B cell (primary cell): ENCODE results near the gene KIAA0408. TPM values are rescaled to one million over a fixed set of nuclear protein-coding genes. Genes with fewer than 3 reads are reported as not detected.

Experiments
- ATAC-seq: fragments of 200-7000 bp; cut with Tn5 transposase; one replicate; pipeline ENCODE4 v1.10.0; 2021; ENCODE audit warnings: low read depth, mild to moderate bottlenecking, moderate number of reproducible peaks, moderate library complexity
- CTCF ChIA-PET: fragments of 350-600 bp; sonication (Branson Sonifier 250); formaldehyde crosslinking; loops from one replicate; lab custom pipeline; 2021; ENCODE audit warnings: antibody characterized with exemption, inconsistent platforms; lab: Charles Lee
- POLR2A ChIA-PET: fragments of 350-600 bp; sonication (Branson Sonifier 250); formaldehyde crosslinking; loops from one replicate; lab custom pipeline; 2021; ENCODE audit warnings: antibody characterized with exemption; lab: Charles Lee
- DNase-seq: peaks from one replicate; pipeline ENCODE4 v3.0.0; 2013
- H2AFZ ChIP-seq: 2 replicates; pipeline ENCODE4 v1.6.1; 2012; ENCODE audit warnings: mild to moderate bottlenecking, low read depth, low read length; ENCODE audit not compliant: insufficient read depth, poor library complexity, severe bottlenecking
- H3K27ac ChIP-seq, 2 donors: 1 replicate in 1 of 2; 2 replicates in 1 of 2; pipeline ENCODE4 v1.5.1; 2012 to 2013; ENCODE audit warnings: low read length in 2 of 2, mild to moderate bottlenecking in 2 of 2, moderate library complexity in 1 of 2
- H3K27me3 ChIP-seq, 4 experiments: fragments of 200-600 bp in 1 of 4; sonication (generic) in 1 of 4; replicated peaks in 1 of 4; 1 replicate in 2 of 4; 2 replicates in 2 of 4; pipeline versions ENCODE4 v1.6.1 to v1.7.0; 2013 to 2016; ENCODE audit warnings: low read length in 3 of 4, mild to moderate bottlenecking in 2 of 4, mixed read lengths in 1 of 4, moderate library complexity in 1 of 4; ENCODE audit not compliant: insufficient read depth in 4 of 4, control insufficient read depth in 3 of 4; ENCODE audit errors: control extremely low read depth in 1 of 4
- H3K36me3 ChIP-seq, 2 experiments: replicated peaks in 1 of 2; 1 replicate in 1 of 2; 2 replicates in 1 of 2; pipeline versions ENCODE4 v1.6.1 to v1.7.1; 2013; ENCODE audit warnings: low read length in 1 of 2; ENCODE audit not compliant: insufficient read depth in 2 of 2, control insufficient read depth in 1 of 2; ENCODE audit errors: control extremely low read depth in 1 of 2, extremely low read depth in 1 of 2
- H3K4me1 ChIP-seq, 2 donors: fragments of 200-600 bp in 1 of 2; sonication (generic) in 1 of 2; 1 replicate in 1 of 2; 2 replicates in 1 of 2; pipeline versions ENCODE4 v1.5.1 to v1.6.1; 2013 to 2017; ENCODE audit warnings: low read length in 2 of 2; ENCODE audit not compliant: control insufficient read depth in 2 of 2, insufficient read depth in 2 of 2
- H3K4me2 ChIP-seq: replicated peaks from 2 replicates; pipeline ENCODE3; 2012; ENCODE audit warnings: mild to moderate bottlenecking, low read depth, low read length; ENCODE audit not compliant: poor library complexity, severe bottlenecking
- H3K4me3 ChIP-seq, 5 experiments: fragments of 200-600 bp in 1 of 5; sonication (generic) in 1 of 5; 1 replicate in 3 of 5; 2 replicates in 2 of 5; pipeline versions ENCODE4 v1.5.1 to v1.7.0; 2011 to 2016; ENCODE audit warnings: low read length in 4 of 5, mild to moderate bottlenecking in 4 of 5, low read depth in 2 of 5, control low read depth in 1 of 5, moderate library complexity in 1 of 5; ENCODE audit not compliant: insufficient read depth in 1 of 5; ENCODE audit errors: control extremely low read depth in 1 of 5, extremely low read depth in 1 of 5
- H3K79me2 ChIP-seq: fragments of 200-600 bp; sonication (generic); one replicate; pipeline ENCODE4 v1.6.0; 2016; ENCODE audit warnings: low read length; ENCODE audit not compliant: control insufficient read depth, insufficient read depth
- H3K9ac ChIP-seq: fragments of 200-600 bp; sonication (generic); 2 replicates; pipeline ENCODE4 v1.6.1; 2017; ENCODE audit warnings: mild to moderate bottlenecking, low read length, moderate library complexity
- H3K9me3 ChIP-seq, 3 donors: one replicate each; pipeline versions ENCODE4 v1.6.1 to v1.7.1; 2013; ENCODE audit warnings: low read length in 2 of 3; ENCODE audit not compliant: control insufficient read depth in 2 of 3, insufficient read depth in 1 of 3; ENCODE audit errors: control extremely low read depth in 1 of 3
- H4K20me1 ChIP-seq: 2 replicates; pipeline ENCODE4 v1.6.0; 2012; ENCODE audit warnings: mild to moderate bottlenecking, low read length; ENCODE audit not compliant: insufficient read depth, control insufficient read depth, poor library complexity, severe bottlenecking
- H3K27ac Mint-ChIP-seq: one replicate; pipeline ENCODE4 v1.8.0; 2021; ENCODE audit warnings: mixed read lengths
- H3K27me3 Mint-ChIP-seq: one replicate; pipeline ENCODE4 v1.8.0; 2021; ENCODE audit warnings: mixed read lengths
- H3K4me1 Mint-ChIP-seq: one replicate; pipeline ENCODE4 v1.8.0; 2021; ENCODE audit warnings: mixed read lengths
- H3K4me3 Mint-ChIP-seq: one replicate; pipeline ENCODE4 v1.8.0; 2021; ENCODE audit warnings: mixed read lengths
- H3K9me3 Mint-ChIP-seq: one replicate; pipeline ENCODE4 v1.8.0; 2022; ENCODE audit warnings: mixed read lengths; ENCODE audit not compliant: insufficient read depth
- CTCF ChIP-seq: fragments of 200-600 bp; IDR thresholded peaks from one replicate; pipeline ENCODE4 v1.8.0; 2022; ENCODE audit warnings: antibody characterized with exemption, mild to moderate bottlenecking
- EZH2 ChIP-seq: IDR thresholded peaks from 2 replicates; pipeline ENCODE4 v1.6.1; 2012; ENCODE audit warnings: borderline replicate concordance, low read depth, mild to moderate bottlenecking, moderate library complexity, low read length; ENCODE audit not compliant: insufficient read depth, poor library complexity, severe bottlenecking
- WGBS: methylation state at CpG from one replicate; pipeline ENCODE4 v1.1.5; 2013; ENCODE audit warnings: missing lambda C conversion rate; ENCODE audit not compliant: insufficient coverage; 5-methylcytosine and 5-hydroxymethylcytosine counted together
- intact Hi-C: fragments of 100-400 bp; cut with micrococcal nuclease; formaldehyde crosslinking; loops from one replicate; pipeline ENCODE4 v1.10.0; 2022
- polyA plus RNA-seq: library from polyadenylated mRNA; depleted of rRNA; stranded (reverse); fragments of >200 nt; gene quantifications from 2 replicates; pipeline ENCODE4 v1.2.3, GENCODE V29; 2012
- total RNA-seq, 2 donors: library from RNA; stranded (reverse); fragments of 120-200 nt in 1 of 2; gene quantifications; 1 replicate in 1 of 2; 2 replicates in 1 of 2; pipeline versions ENCODE4 v1.2.3 to v1.2.4, GENCODE V29; 2013 to 2022

The KIAA0408 gene
- total and polyA plus RNA-seq, 2 donors (not counting 1 experiment from before 2014, with no cell fraction given), result 0.58 to 0.64 TPM

- CTCF ChIA-PET, result interaction anchor here (0.8 to 6.0 kb wide), 10 partner anchors 10 to 164 kb away, joined by 3 to 43 read pairs (median 4); no protein-coding TSS in a partner anchor
These were observed 7.2 kb upstream of the KIAA0408 start for GRCh38 chr6:127466416-127466815.

More at GRCh38 chr6:127466416-127466815, 7.2 kb upstream of the KIAA0408 start:
- no peak overlapping the region for H3K27ac Mint-ChIP-seq
- no peak overlapping the region for H3K4me3 Mint-ChIP-seq
- H4K20me1 ChIP-seq, result no peaks in the 10 kb centered on the region
- ATAC-seq (no peak), DNase-seq (no peak)
- no peaks in the 10 kb centered on the region for H3K27me3 ChIP-seq
- no peaks in the 10 kb centered on the region for H3K4me1 ChIP-seq
- no peaks in the 10 kb centered on the region for H3K9me3 Mint-ChIP-seq
- TF ChIP-seq CTCF (no peak), EZH2 (no peak)
- no peak overlapping the region for H3K4me3 ChIP-seq
- no peaks in the 10 kb centered on the region for H3K9me3 ChIP-seq
- H3K9ac ChIP-seq, result no peak overlapping the region
- WGBS, result 100% methylated on average over 4 of the region's 5 CpGs
- intact Hi-C loops, result no loop called here
- POLR2A ChIA-PET, result no interaction called here
- H3K4me2 ChIP-seq, result no peak overlapping the region
- no peaks in the 10 kb centered on the region for H3K4me1 Mint-ChIP-seq
- no peaks in the 10 kb centered on the region for H3K79me2 ChIP-seq
- no peaks in the 10 kb centered on the region for H3K27me3 Mint-ChIP-seq
- no peaks in the 10 kb centered on the region for H3K36me3 ChIP-seq
- no peak overlapping the region for H2AFZ ChIP-seq
- no peak overlapping the region for H3K27ac ChIP-seq
